Mammary epithelial cell (primary cell): ENCODE data around the gene EFCAB7.

ENCODE experiments used
- EZH2 ChIP-seq: IDR thresholded peaks from 2 replicates; pipeline ENCODE4 v1.6.1; 2012; ENCODE audit warnings: low read length, inconsistent platforms, borderline replicate concordance
- TF ChIP-seq, protein P1 (sequence below), 2 donors: IDR thresholded peaks in 1 of 2; conservative IDR thresholded peaks in 1 of 2; 2 replicates each; pipeline ENCODE4 v1.5.1; 2011 to 2012; ENCODE audit warnings: inconsistent platforms in 2 of 2, low read length in 2 of 2, mild to moderate bottlenecking in 2 of 2, control low read depth in 1 of 2, low read depth in 1 of 2; ENCODE audit not compliant: insufficient read depth in 1 of 2; ENCODE audit errors: extremely low read depth in 1 of 2

DNA sequence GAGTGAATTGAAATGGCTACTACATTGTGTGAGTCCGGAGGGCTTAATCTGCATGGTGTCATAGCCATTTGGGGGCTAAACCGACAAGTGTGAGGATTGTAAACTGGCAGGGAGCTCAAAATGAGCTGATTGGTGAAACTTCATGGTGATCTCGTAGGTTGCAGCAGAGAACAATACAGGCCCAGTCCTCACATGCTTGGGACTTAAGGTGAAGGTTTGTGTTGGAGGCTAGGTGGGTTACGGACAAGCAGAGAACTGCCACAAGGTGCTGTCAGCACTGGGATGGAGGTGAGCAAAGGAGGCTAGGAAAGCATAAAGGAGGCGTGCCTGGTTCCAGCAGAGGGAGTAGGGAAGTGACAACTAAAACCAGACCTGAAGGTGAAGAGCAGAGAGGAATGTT, 79.3 kb downstream of the EFCAB7 start:
- TF ChIP-seq, protein P1, sequence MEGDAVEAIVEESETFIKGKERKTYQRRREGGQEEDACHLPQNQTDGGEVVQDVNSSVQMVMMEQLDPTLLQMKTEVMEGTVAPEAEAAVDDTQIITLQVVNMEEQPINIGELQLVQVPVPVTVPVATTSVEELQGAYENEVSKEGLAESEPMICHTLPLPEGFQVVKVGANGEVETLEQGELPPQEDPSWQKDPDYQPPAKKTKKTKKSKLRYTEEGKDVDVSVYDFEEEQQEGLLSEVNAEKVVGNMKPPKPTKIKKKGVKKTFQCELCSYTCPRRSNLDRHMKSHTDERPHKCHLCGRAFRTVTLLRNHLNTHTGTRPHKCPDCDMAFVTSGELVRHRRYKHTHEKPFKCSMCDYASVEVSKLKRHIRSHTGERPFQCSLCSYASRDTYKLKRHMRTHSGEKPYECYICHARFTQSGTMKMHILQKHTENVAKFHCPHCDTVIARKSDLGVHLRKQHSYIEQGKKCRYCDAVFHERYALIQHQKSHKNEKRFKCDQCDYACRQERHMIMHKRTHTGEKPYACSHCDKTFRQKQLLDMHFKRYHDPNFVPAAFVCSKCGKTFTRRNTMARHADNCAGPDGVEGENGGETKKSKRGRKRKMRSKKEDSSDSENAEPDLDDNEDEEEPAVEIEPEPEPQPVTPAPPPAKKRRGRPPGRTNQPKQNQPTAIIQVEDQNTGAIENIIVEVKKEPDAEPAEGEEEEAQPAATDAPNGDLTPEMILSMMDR (conservative IDR thresholded peaks at IDR 0.05 in 1 of 2, IDR thresholded peaks at IDR 0.05 in 1 of 2; ENCODE audit: extremely low read depth in 1 of 2, insufficient read depth in 1 of 2, low read depth in 1 of 2, low read length in 2 of 2): no peak
- TF ChIP-seq EZH2: no peak
